Measurements from ENCODE around the gene SLC43A3.

GRCh38 chr11:57405271-57405860 is 21.6 kb downstream of the SLC43A3 start:
- no peak for TF ChIP-seq POLR2A (IDR thresholded peaks at IDR 0.05)
- TF ChIP-seq CTCF (IDR thresholded peaks at IDR 0.05) = no peak
